Right atrium auricular region (tissue), 2 donors: ENCODE data around the gene EFCAB14. TPM values are rescaled to one million over a fixed set of nuclear protein-coding genes. Genes with fewer than 3 reads are reported as not detected.

ENCODE experiments used
- DNase-seq: peaks from one replicate; pipeline ENCODE4 v3.0.0-alpha.2; 2019; ENCODE audit warnings: low spot score
- H3K27ac ChIP-seq, 2 donors: fragments of 200-600 bp; sonication (generic); 1 replicate in 1 of 2; 2 replicates in 1 of 2; pipeline ENCODE4 v1.5.1; 2016 to 2019
- H3K27me3 ChIP-seq, 2 donors: fragments of 200-600 bp; sonication (generic); one replicate each; pipeline versions ENCODE4 v1.5.1 to v1.6.0; 2017 to 2019
- H3K36me3 ChIP-seq: fragments of 200-600 bp; sonication (generic); one replicate; pipeline ENCODE4 v1.5.1; 2016
- H3K4me1 ChIP-seq, 2 donors: fragments of 200-600 bp; sonication (generic); one replicate each; pipeline versions ENCODE4 v1.5.1 to v1.6.0; 2017 to 2019
- H3K4me3 ChIP-seq, 2 donors: fragments of 200-600 bp; sonication (generic); 1 replicate in 1 of 2; 2 replicates in 1 of 2; pipeline ENCODE4 v1.5.1; 2017 to 2019; ENCODE audit warnings: mild to moderate bottlenecking in 1 of 2, moderate library complexity in 1 of 2
- H3K9me3 ChIP-seq, 2 donors: fragments of 200-600 bp; sonication (generic); one replicate each; pipeline ENCODE4 v1.5.1; 2019
- total RNA-seq, 2 donors: library from RNA; depleted of rRNA; stranded (reverse); fragments of >200 nt; gene quantifications; one replicate each; pipeline ENCODE4 v1.1.0, GENCODE V29; 2016
- TF ChIP-seq, protein P1 (sequence below), 2 donors: fragments of 200-600 bp; sonication (generic); IDR thresholded peaks; one replicate each; pipeline ENCODE4 v1.5.1; 2019; ENCODE audit warnings: antibody characterized with exemption in 2 of 2

The EFCAB14 gene
- total RNA-seq, 2 donors from 2014 or later = 72.9 to 73.5 TPM

DNA sequence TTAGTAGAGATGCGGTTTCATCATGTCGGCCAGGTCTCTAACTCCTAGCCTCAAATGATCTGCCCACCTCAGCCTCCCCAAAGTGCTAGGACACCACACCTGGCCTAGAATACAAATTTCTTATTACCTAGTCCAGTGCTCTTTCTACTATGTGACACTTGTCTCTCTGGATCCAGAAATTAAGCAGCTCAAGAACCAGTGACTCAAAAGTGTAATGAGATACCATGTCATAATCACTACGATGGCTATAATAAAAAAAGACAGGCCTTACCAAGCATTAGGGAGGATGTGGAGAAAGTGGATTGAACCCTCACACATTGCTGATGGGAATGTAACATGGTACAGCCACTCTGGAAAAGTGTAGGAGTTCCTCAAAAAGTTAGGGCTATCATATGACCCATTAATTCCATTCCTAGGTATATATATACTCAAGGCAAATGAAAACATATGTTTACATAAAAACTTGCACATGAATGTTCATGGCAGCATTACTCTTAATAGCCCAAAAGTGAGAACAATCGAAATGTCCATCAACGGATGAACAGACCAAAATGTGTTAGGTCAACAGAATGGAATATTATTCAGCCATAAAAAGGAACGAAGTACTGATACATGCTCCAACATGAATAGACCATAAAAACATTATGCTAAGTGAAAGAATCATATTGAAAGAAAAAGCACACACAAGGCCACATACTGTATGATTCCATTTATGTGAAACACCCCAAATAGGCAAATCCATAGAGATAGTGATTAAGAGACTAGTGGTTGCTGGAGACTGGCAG is 38.9 kb downstream of the EFCAB14 start:
- Histone ChIP-seq H3K27me3 (no peaks in the 10 kb centered on the region), H3K4me1 (no peaks in the 10 kb centered on the region), H3K4me3 (no peak overlapping the region), H3K9me3 (no peaks in the 10 kb centered on the region), H3K27ac (no peak overlapping the region), H3K36me3 (peaks cover 74% of the 10 kb centered on the region)
- DNase-seq = no peak
- TF ChIP-seq, protein P1, sequence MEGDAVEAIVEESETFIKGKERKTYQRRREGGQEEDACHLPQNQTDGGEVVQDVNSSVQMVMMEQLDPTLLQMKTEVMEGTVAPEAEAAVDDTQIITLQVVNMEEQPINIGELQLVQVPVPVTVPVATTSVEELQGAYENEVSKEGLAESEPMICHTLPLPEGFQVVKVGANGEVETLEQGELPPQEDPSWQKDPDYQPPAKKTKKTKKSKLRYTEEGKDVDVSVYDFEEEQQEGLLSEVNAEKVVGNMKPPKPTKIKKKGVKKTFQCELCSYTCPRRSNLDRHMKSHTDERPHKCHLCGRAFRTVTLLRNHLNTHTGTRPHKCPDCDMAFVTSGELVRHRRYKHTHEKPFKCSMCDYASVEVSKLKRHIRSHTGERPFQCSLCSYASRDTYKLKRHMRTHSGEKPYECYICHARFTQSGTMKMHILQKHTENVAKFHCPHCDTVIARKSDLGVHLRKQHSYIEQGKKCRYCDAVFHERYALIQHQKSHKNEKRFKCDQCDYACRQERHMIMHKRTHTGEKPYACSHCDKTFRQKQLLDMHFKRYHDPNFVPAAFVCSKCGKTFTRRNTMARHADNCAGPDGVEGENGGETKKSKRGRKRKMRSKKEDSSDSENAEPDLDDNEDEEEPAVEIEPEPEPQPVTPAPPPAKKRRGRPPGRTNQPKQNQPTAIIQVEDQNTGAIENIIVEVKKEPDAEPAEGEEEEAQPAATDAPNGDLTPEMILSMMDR (IDR thresholded peaks at IDR 0.05) = no peak

DNA sequence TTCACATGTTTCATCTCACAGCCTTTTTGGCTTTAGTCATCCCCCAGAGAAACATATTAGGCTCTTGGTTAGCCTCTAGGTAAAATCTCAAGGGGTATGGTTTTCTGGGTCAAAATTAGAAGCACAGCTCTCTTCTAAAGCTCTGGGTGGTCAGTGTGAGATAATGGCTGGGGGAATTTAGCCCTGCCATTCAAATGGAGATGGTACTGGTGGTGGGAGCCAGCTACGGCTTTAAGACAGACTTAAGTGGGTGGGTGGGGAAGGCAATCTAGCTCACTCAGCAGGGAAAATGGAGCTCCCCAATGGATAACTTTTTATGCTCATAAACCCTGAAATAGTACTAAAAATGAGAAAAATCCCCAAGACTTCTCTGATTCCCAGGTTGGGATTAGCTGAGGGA is 41.6 kb downstream of the EFCAB14 start:
- peaks cover 48% of the 10 kb centered on the region for H3K36me3 ChIP-seq
- H3K9me3 ChIP-seq = no peaks in the 10 kb centered on the region
- TF ChIP-seq, protein P1 (IDR thresholded peaks at IDR 0.05) = no peak
- no peak overlapping the region for H3K4me3 ChIP-seq
- DNase-seq = no peak
- no peak overlapping the region for H3K27ac ChIP-seq
- no peaks in the 10 kb centered on the region for H3K27me3 ChIP-seq
- no peaks in the 10 kb centered on the region for H3K4me1 ChIP-seq

DNA sequence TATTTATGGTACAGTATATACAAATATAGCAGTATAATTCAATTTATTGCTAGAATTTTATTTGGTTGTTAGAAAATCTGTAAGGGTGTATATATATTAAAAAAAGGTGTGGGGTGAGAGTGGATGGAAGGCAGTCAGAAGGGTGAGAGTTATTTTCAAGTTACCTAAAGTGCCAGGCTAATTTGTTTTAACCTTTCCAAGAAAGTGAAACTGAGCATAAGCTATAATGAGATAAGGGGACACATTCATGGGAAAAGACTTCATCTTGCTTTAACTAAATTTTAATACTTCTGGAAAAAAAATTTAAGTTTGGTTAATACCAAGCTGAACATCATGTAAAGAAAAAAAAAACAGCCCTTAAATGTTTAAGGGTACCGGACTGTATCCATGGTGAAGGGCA is 42.4 kb downstream of the EFCAB14 start:
- H3K27ac ChIP-seq = no peak overlapping the region
- DNase-seq = no peak
- H3K4me3 ChIP-seq = no peak overlapping the region
- no peaks in the 10 kb centered on the region for H3K4me1 ChIP-seq
- no peaks in the 10 kb centered on the region for H3K27me3 ChIP-seq
- no peaks in the 10 kb centered on the region for H3K9me3 ChIP-seq
- TF ChIP-seq, protein P1 (IDR thresholded peaks at IDR 0.05) = no peak
- peaks cover 40% of the 10 kb centered on the region for H3K36me3 ChIP-seq

DNA sequence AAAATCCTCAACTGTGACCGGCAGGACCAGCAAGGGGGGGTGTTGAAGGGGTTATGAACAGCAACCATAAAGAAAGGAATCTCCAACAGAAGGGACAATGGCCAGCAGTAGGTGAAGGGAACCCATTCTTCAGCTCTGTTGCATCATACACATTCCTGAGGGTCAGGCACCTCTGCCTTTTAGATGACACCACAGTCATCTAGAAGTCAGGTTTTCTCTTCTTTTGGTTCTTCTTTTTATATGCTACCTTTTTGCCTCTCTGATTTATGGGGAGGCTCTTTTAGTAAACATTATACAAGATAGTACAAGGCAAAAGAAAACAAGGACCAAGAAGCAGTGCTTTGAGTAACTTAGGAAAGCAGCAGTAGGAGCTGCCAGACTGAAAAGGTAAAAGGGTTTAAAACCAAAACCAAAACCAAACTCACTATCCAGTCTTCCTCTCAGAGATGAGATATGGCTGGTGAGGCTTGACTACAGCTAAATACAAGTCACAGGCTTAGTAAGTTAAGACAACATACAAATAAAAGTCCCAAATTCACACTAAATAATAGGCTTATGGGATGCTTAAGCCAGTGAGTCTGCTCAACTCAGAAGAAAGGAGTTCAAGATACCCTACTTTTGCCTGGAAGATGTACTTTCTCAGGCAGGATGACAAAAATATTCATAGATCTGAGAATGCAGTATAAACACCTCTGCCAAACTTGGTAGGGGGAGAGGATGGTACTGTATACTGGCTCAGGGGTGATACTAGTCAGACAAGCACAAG is 43.2 kb downstream of the EFCAB14 start:
- no peaks in the 10 kb centered on the region for H3K27me3 ChIP-seq
- no peaks in the 10 kb centered on the region for H3K9me3 ChIP-seq
- TF ChIP-seq, protein P1 (IDR thresholded peaks at IDR 0.05) = no peak
- no peak overlapping the region for H3K27ac ChIP-seq
- H3K4me1 ChIP-seq = no peaks in the 10 kb centered on the region
- no peak for DNase-seq
- H3K4me3 ChIP-seq = no peak overlapping the region
- H3K36me3 ChIP-seq = peaks cover 32% of the 10 kb centered on the region

DNA sequence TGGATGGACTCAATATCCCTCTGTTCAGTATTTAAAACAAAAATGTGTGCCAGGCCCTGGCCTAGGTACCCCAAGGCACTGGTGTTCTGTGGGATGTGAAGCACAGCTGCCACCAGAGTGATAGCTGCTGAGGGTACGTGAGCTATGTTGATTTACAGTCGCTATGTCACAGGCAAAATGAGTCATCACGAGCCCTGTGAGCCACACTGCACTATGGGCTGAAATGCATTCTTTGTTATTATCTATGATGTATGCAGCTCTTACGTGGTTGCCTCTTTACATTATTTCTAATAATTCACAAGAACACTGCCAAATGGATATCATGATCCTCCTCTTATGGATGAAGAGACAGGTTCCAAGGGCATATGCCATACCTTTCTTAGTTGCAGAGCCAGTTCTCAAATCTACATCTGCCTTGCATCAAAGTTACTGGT is 45.1 kb downstream of the EFCAB14 start:
- Histone ChIP-seq H3K4me1 (no peaks in the 10 kb centered on the region), H3K36me3 (peaks cover 18% of the 10 kb centered on the region), H3K27me3 (no peaks in the 10 kb centered on the region), H3K4me3 (no peak overlapping the region), H3K27ac (no peak overlapping the region), H3K9me3 (no peaks in the 10 kb centered on the region)
- no peak for DNase-seq
- TF ChIP-seq, protein P1 (IDR thresholded peaks at IDR 0.05) = no peak
